K562 (cell line): ENCODE data around the gene NRIP2. TPM values are rescaled to one million over a fixed set of nuclear protein-coding genes. Genes with fewer than 3 reads are reported as not detected.

Source experiments
- CEBPG ChIP-seq, 3 experiments: fragments of 200-800 bp in 1 of 3; sonication (Bioruptor generic) in 1 of 3; sonication (generic) in 1 of 3; formaldehyde crosslinking in 1 of 3; IDR thresholded peaks in 2 of 3; conservative IDR thresholded peaks in 1 of 3; 2 replicates each; pipeline versions ENCODE4 v1.6.1 to v1.8.0; 2016 to 2022; ENCODE audit warnings: missing compliant biosample characterization in 2 of 3, missing genetic modification characterization in 2 of 3, mild to moderate bottlenecking in 1 of 3, missing genetic modification reagents in 1 of 3
- GTF2E2 ChIP-seq: fragments of 200-800 bp; sonication (Bioruptor generic); IDR thresholded peaks from 2 replicates; pipeline ENCODE4 v1.6.1; 2016; ENCODE audit warnings: missing genetic modification characterization, missing compliant biosample characterization
- HNRNPH1 ChIP-seq: fragments of 200-400 bp; formaldehyde crosslinking; optimal IDR thresholded peaks from 2 replicates; pipeline ENCODE3; 2017; ENCODE audit warnings: low read depth, mild to moderate bottlenecking, low read length, moderate library complexity
- MAFK ChIP-seq: IDR thresholded peaks from 2 replicates; pipeline ENCODE4 v1.6.1; 2011; ENCODE audit warnings: low read length, improper control_type of control experiment
- MXI1 ChIP-seq: IDR thresholded peaks from 2 replicates; pipeline ENCODE4 v1.6.1; 2011; ENCODE audit warnings: low read depth, mild to moderate bottlenecking, improper control_type of control experiment, low read length
- polyA plus RNA-seq, 8 experiments: library from polyadenylated mRNA; depleted of rRNA in 4 of 8; stranded (reverse) in 5 of 8; unstranded in 3 of 8; fragments of >200 nt; fragmentation: Nextera tagmentation in 2 of 8; fragmentation: Illumina TruSeq in 1 of 8; extraction: Ambion mirVana in 2 of 8; extraction: Trizol in 1 of 8; gene quantifications; 2 replicates each; pipeline versions ENCODE4 v1.2.1 to v1.2.3, GENCODE V29; 2011 to 2014; ENCODE audit warnings: inconsistent platforms in 1 of 8, missing spikeins in 1 of 8
- total RNA-seq, 7 experiments: library from RNA; depleted of rRNA in 6 of 7; stranded (reverse); fragments of >200 nt in 6 of 7; fragmentation: Illumina TruSeq in 2 of 7; extraction: Trizol in 2 of 7; gene quantifications; 2 replicates each; pipeline versions ENCODE4 v1.2.1 to v1.2.3, GENCODE V29; 2011 to 2021; ENCODE audit warnings: low replicate concordance in 1 of 7
- TF ChIP-seq, protein P1 (sequence below), 2 experiments: IDR thresholded peaks in 1 of 2; conservative IDR thresholded peaks in 1 of 2; 2 replicates each; pipeline ENCODE4 v1.6.1; 2016; ENCODE audit warnings: low read depth in 2 of 2, mild to moderate bottlenecking in 1 of 2, missing compliant biosample characterization in 1 of 2, missing genetic modification characterization in 1 of 2, moderate library complexity in 1 of 2
- TF ChIP-seq, protein P2 (sequence below): fragments of 450-650 bp; IDR thresholded peaks from 2 replicates; pipeline ENCODE4 v1.6.1; 2016; ENCODE audit warnings: borderline replicate concordance
- TF ChIP-seq, protein P3 (sequence below): fragments of 200-600 bp; sonication (generic); IDR thresholded peaks from one replicate; pipeline ENCODE4 v1.6.1; 2012; ENCODE audit warnings: mild to moderate bottlenecking, low read depth, low read length, inconsistent platforms

The NRIP2 gene
- total and polyA plus RNA-seq, 9 of the 15 experiments (the other 6 are each of a cell fraction or from before 2014, with no cell fraction given), result 0.07 to 0.10 TPM; not detected in 7

DNA sequence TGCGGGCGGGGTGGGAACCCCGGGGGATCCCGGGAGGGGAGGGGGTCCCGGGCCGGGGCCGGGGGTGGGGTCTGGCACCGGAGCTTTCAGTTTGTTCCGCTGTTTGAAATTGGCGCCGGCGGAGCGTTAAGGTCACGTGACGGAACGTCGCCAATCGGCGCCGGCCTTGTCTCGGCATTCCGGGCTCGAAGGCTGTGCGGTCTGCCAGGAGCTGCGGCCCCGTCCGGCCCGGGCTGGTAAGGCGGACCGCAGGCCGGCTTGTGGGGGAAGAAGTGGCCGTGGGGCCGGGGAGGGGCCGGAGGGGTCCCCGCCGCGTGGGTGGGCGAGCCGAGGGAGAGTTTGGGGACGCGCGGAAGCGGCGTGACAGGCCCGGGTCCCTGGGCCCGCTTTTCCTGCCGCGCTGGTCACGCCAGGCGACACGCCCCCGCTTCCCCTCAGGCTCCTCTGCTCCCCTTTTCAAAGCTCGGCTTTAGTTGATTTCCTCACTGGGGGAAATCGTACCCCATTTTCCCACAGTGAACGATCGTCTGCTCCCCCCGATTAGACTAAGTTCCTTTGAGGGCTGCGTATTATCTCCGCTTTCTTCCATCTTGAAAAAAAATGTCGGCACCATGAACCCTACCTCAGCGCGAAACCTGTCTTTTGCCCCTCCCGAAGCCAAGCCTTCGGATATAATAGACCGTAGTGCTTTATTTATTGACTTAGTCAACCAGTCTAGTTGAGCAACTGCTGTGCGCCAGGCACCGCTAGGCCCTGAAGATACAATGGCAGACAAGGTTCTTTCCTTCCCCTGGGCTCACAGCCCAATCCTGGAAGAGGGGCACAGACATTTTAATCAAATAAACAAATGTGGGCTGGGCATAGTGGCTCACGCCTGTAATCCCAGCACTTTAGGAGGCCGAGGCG, 42.5 kb upstream of the NRIP2 start, which contains the start of the genes FOXM1 and RHNO1 (continued):
- TF ChIP-seq, protein P1, sequence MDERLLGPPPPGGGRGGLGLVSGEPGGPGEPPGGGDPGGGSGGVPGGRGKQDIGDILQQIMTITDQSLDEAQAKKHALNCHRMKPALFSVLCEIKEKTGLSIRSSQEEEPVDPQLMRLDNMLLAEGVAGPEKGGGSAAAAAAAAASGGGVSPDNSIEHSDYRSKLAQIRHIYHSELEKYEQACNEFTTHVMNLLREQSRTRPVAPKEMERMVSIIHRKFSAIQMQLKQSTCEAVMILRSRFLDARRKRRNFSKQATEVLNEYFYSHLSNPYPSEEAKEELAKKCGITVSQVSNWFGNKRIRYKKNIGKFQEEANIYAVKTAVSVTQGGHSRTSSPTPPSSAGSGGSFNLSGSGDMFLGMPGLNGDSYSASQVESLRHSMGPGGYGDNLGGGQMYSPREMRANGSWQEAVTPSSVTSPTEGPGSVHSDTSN (CRISPR knock-in tag; IDR thresholded peaks at IDR 0.05; ENCODE audit: low read depth), result no peak
- TF ChIP-seq, protein P1 (tag; conservative IDR thresholded peaks at IDR 0.05; ENCODE audit: low read depth), result no peak
- TF ChIP-seq GTF2E2 (tag) (peak; percentile 60; the same call in 1 of the 2 replicates), MXI1 (peak; percentile 27; the same call in 1 of the 2 replicates), CEBPG (CRISPR knock-in tag; IDR thresholded peaks at IDR 0.05) (no peak), CEBPG (tag; conservative IDR thresholded peaks at IDR 0.05 in 1 of 2, IDR thresholded peaks at IDR 0.05 in 1 of 2) (no peak), MAFK (no peak), HNRNPH1 (no peak)
- TF ChIP-seq, protein P2, sequence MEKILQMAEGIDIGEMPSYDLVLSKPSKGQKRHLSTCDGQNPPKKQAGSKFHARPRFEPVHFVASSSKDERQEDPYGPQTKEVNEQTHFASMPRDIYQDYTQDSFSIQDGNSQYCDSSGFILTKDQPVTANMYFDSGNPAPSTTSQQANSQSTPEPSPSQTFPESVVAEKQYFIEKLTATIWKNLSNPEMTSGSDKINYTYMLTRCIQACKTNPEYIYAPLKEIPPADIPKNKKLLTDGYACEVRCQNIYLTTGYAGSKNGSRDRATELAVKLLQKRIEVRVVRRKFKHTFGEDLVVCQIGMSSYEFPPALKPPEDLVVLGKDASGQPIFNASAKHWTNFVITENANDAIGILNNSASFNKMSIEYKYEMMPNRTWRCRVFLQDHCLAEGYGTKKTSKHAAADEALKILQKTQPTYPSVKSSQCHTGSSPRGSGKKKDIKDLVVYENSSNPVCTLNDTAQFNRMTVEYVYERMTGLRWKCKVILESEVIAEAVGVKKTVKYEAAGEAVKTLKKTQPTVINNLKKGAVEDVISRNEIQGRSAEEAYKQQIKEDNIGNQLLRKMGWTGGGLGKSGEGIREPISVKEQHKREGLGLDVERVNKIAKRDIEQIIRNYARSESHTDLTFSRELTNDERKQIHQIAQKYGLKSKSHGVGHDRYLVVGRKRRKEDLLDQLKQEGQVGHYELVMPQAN, result peak; percentile 74; the same call in 1 of the 2 replicates
- TF ChIP-seq, protein P3, sequence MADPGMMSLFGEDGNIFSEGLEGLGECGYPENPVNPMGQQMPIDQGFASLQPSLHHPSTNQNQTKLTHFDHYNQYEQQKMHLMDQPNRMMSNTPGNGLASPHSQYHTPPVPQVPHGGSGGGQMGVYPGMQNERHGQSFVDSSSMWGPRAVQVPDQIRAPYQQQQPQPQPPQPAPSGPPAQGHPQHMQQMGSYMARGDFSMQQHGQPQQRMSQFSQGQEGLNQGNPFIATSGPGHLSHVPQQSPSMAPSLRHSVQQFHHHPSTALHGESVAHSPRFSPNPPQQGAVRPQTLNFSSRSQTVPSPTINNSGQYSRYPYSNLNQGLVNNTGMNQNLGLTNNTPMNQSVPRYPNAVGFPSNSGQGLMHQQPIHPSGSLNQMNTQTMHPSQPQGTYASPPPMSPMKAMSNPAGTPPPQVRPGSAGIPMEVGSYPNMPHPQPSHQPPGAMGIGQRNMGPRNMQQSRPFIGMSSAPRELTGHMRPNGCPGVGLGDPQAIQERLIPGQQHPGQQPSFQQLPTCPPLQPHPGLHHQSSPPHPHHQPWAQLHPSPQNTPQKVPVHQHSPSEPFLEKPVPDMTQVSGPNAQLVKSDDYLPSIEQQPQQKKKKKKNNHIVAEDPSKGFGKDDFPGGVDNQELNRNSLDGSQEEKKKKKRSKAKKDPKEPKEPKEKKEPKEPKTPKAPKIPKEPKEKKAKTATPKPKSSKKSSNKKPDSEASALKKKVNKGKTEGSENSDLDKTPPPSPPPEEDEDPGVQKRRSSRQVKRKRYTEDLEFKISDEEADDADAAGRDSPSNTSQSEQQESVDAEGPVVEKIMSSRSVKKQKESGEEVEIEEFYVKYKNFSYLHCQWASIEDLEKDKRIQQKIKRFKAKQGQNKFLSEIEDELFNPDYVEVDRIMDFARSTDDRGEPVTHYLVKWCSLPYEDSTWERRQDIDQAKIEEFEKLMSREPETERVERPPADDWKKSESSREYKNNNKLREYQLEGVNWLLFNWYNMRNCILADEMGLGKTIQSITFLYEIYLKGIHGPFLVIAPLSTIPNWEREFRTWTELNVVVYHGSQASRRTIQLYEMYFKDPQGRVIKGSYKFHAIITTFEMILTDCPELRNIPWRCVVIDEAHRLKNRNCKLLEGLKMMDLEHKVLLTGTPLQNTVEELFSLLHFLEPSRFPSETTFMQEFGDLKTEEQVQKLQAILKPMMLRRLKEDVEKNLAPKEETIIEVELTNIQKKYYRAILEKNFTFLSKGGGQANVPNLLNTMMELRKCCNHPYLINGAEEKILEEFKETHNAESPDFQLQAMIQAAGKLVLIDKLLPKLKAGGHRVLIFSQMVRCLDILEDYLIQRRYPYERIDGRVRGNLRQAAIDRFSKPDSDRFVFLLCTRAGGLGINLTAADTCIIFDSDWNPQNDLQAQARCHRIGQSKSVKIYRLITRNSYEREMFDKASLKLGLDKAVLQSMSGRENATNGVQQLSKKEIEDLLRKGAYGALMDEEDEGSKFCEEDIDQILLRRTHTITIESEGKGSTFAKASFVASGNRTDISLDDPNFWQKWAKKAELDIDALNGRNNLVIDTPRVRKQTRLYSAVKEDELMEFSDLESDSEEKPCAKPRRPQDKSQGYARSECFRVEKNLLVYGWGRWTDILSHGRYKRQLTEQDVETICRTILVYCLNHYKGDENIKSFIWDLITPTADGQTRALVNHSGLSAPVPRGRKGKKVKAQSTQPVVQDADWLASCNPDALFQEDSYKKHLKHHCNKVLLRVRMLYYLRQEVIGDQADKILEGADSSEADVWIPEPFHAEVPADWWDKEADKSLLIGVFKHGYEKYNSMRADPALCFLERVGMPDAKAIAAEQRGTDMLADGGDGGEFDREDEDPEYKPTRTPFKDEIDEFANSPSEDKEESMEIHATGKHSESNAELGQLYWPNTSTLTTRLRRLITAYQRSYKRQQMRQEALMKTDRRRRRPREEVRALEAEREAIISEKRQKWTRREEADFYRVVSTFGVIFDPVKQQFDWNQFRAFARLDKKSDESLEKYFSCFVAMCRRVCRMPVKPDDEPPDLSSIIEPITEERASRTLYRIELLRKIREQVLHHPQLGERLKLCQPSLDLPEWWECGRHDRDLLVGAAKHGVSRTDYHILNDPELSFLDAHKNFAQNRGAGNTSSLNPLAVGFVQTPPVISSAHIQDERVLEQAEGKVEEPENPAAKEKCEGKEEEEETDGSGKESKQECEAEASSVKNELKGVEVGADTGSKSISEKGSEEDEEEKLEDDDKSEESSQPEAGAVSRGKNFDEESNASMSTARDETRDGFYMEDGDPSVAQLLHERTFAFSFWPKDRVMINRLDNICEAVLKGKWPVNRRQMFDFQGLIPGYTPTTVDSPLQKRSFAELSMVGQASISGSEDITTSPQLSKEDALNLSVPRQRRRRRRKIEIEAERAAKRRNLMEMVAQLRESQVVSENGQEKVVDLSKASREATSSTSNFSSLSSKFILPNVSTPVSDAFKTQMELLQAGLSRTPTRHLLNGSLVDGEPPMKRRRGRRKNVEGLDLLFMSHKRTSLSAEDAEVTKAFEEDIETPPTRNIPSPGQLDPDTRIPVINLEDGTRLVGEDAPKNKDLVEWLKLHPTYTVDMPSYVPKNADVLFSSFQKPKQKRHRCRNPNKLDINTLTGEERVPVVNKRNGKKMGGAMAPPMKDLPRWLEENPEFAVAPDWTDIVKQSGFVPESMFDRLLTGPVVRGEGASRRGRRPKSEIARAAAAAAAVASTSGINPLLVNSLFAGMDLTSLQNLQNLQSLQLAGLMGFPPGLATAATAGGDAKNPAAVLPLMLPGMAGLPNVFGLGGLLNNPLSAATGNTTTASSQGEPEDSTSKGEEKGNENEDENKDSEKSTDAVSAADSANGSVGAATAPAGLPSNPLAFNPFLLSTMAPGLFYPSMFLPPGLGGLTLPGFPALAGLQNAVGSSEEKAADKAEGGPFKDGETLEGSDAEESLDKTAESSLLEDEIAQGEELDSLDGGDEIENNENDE, result no peak
